Endothelial cell of umbilical vein (primary cell): ENCODE results near the gene DKKL1. TPM values are rescaled to one million over a fixed set of nuclear protein-coding genes. Genes with fewer than 3 reads are reported as not detected.

Experiments used
- BruUV-seq: library from RNA; stranded (reverse); fragments of 400-500 nt; replicated peaks from 2 replicates; lab custom pipeline; 2021; lab: Mats Ljungman, UMichigan
- CTCF ChIA-PET: fragments of 300-600, 350-600 bp; sonication (Branson Sonifier 250); formaldehyde crosslinking; loops from one replicate; lab custom pipeline; 2021; ENCODE audit warnings: antibody characterized with exemption, inconsistent platforms; lab: Charles Lee
- POLR2A ChIA-PET: fragments of 300-600, 350-600 bp; sonication (Branson Sonifier 250); formaldehyde crosslinking; loops from one replicate; lab custom pipeline; 2021; ENCODE audit warnings: antibody characterized with exemption, inconsistent platforms; lab: Charles Lee
- DNase-seq: peaks from one replicate; pipeline ENCODE4 v3.0.0-alpha.2; 2011; ENCODE audit warnings: low read depth, low spot score
- FAIRE-seq: peaks from 2 replicates; lab custom pipeline; 2011; peaks lifted over from hg19 to GRCh38; lab: Jason Lieb, UNC
- H2AFZ ChIP-seq: 2 replicates; pipeline ENCODE4 v1.6.0; 2012; ENCODE audit warnings: low read depth, low read length, control low read depth, inconsistent platforms
- H3K27ac ChIP-seq: 2 replicates; pipeline ENCODE4 v1.5.1; 2011; ENCODE audit warnings: low read depth, mild to moderate bottlenecking, control low read depth, low read length, moderate library complexity; ENCODE audit not compliant: insufficient read depth
- H3K27me3 ChIP-seq, 2 experiments: 2 replicates each; pipeline versions ENCODE4 v1.6.0 to v1.6.1; 2011; ENCODE audit warnings: low read length in 2 of 2, mixed read lengths in 1 of 2; ENCODE audit not compliant: control insufficient read depth in 2 of 2, insufficient read depth in 2 of 2
- H3K36me3 ChIP-seq, 2 experiments: 2 replicates in 1 of 2; 3 replicates in 1 of 2; pipeline ENCODE4 v1.5.1; 2011; ENCODE audit warnings: low read length in 2 of 2, mild to moderate bottlenecking in 1 of 2, moderate library complexity in 1 of 2; ENCODE audit not compliant: control insufficient read depth in 2 of 2, insufficient read depth in 2 of 2; ENCODE audit errors: extremely low read depth in 1 of 2
- H3K4me1 ChIP-seq: 3 replicates; pipeline ENCODE4 v1.5.1; 2011; ENCODE audit warnings: mild to moderate bottlenecking, low read length; ENCODE audit not compliant: control insufficient read depth, insufficient read depth; ENCODE audit errors: extremely low read depth
- H3K4me2 ChIP-seq: 2 replicates; pipeline ENCODE4 v1.6.1; 2011; ENCODE audit warnings: low read length, control low read depth, mixed read lengths; ENCODE audit not compliant: insufficient read depth
- H3K4me3 ChIP-seq, 3 experiments: fragments of 200-600 bp in 1 of 3; sonication (generic), shearing (Covaris generic) in 1 of 3; replicated peaks in 1 of 3; 2 replicates each; pipeline ENCODE4 v1.5.1; 2011 to 2016; ENCODE audit warnings: control low read depth in 3 of 3, low read length in 3 of 3, mild to moderate bottlenecking in 2 of 3, inconsistent platforms in 1 of 3, low read depth in 1 of 3, moderate library complexity in 1 of 3; ENCODE audit not compliant: insufficient read depth in 1 of 3
- H3K79me2 ChIP-seq: 2 replicates; pipeline ENCODE4 v1.6.0; 2012; ENCODE audit warnings: low read length, inconsistent platforms; ENCODE audit not compliant: control insufficient read depth, insufficient read depth
- H3K9ac ChIP-seq: replicated peaks from 2 replicates; pipeline ENCODE3; 2011; ENCODE audit warnings: low read length, control low read depth; ENCODE audit not compliant: insufficient read depth; ENCODE audit errors: extremely low read depth
- H3K9me1 ChIP-seq: replicated peaks from 3 replicates; pipeline ENCODE4 v1.6.0; 2011; ENCODE audit warnings: mild to moderate bottlenecking, low read length; ENCODE audit not compliant: control insufficient read depth, insufficient read depth; ENCODE audit errors: extremely low read depth
- H3K9me3 ChIP-seq: replicated peaks from 2 replicates; pipeline ENCODE4 v1.5.1; 2012; ENCODE audit warnings: low read length, inconsistent platforms; ENCODE audit not compliant: control insufficient read depth, insufficient read depth
- H4K20me1 ChIP-seq: replicated peaks from 2 replicates; pipeline ENCODE3; 2011; ENCODE audit warnings: mild to moderate bottlenecking, low read length; ENCODE audit not compliant: control insufficient read depth, insufficient read depth; ENCODE audit errors: extremely low read depth
- CTCF ChIP-seq, 2 donors: IDR thresholded peaks; 1 replicate in 1 of 2; 2 replicates in 1 of 2; pipeline ENCODE4 v1.5.1; 2011; ENCODE audit warnings: low read length in 2 of 2, mild to moderate bottlenecking in 2 of 2, moderate library complexity in 2 of 2, control low read depth in 1 of 2, inconsistent platforms in 1 of 2, low read depth in 1 of 2; ENCODE audit not compliant: insufficient read depth in 1 of 2; ENCODE audit errors: extremely low read depth in 1 of 2
- EZH2 ChIP-seq: IDR thresholded peaks from 2 replicates; pipeline ENCODE4 v1.6.1; 2012; ENCODE audit warnings: borderline replicate concordance, low read depth, mild to moderate bottlenecking, moderate library complexity, low read length, inconsistent platforms; ENCODE audit not compliant: severe bottlenecking
- FOS ChIP-seq: IDR thresholded peaks from 2 replicates; pipeline ENCODE4 v1.6.1; 2011; ENCODE audit warnings: mild to moderate bottlenecking, low read length, moderate library complexity, borderline replicate concordance; ENCODE audit not compliant: insufficient read depth
- GATA2 ChIP-seq: IDR thresholded peaks from 2 replicates; pipeline ENCODE4 v1.7.0; 2011; ENCODE audit warnings: low read depth, mild to moderate bottlenecking, moderate library complexity, mixed read lengths, low read length; ENCODE audit not compliant: insufficient read length, insufficient read depth
- JUN ChIP-seq: IDR thresholded peaks from 2 replicates; pipeline ENCODE4 v1.6.1; 2011; ENCODE audit warnings: borderline replicate concordance, low read depth; ENCODE audit not compliant: insufficient read length, insufficient read depth
- MAX ChIP-seq: IDR thresholded peaks from 2 replicates; pipeline ENCODE4 v1.6.1; 2011; ENCODE audit not compliant: insufficient read depth, insufficient read length
- MYC ChIP-seq: IDR thresholded peaks from one replicate; pipeline ENCODE4 v1.6.1; 2011; ENCODE audit warnings: mild to moderate bottlenecking, low read depth, low read length
- POLR2A ChIP-seq: IDR thresholded peaks from 2 replicates; pipeline ENCODE4 v1.6.1; 2012; ENCODE audit warnings: low read depth, mild to moderate bottlenecking, control low read depth, low read length
- POLR2AphosphoS5 ChIP-seq: IDR thresholded peaks from 2 replicates; pipeline ENCODE4 v1.6.1; 2012; ENCODE audit warnings: low read depth, mild to moderate bottlenecking, control low read depth, low read length, moderate library complexity; ENCODE audit not compliant: insufficient read depth
- dilution Hi-C: fragments of 300-500 bp; cut with MboI; formaldehyde crosslinking; loops from one replicate; pipeline ENCODE4 v1.15.0; 2019; ENCODE audit warnings: low sequenced_read_pairs; ENCODE audit not compliant: extremely low pct_ligation_motif_present
- intact Hi-C: fragments of 100-400 bp; cut with micrococcal nuclease; formaldehyde crosslinking; loops from one replicate; pipeline ENCODE4 v1.10.0; 2022
- polyA plus RNA-seq, 4 experiments: library from polyadenylated mRNA; depleted of rRNA in 3 of 4; stranded (reverse) in 3 of 4; unstranded in 1 of 4; fragments of >200 nt; gene quantifications; 2 replicates each; pipeline versions ENCODE4 v1.2.1 to v1.2.3, GENCODE V29; 2011 to 2012; ENCODE audit warnings: missing spikeins in 1 of 4
- total RNA-seq: library from RNA; stranded (reverse); gene quantifications from 2 replicates; pipeline ENCODE4 v1.2.3, GENCODE V29; 2021

Gene DKKL1
- total and polyA plus RNA-seq, 2 donors (not counting 3 experiments of a cell fraction or from before 2014, with no cell fraction given), result 0.21 TPM; not detected in 1

- dilution Hi-C loops (no loop called here), intact Hi-C loops (no loop called here)
- Histone ChIP-seq H3K79me2 (no peaks in the 10 kb centered on the region), H2AFZ (no peak overlapping the region), H3K4me2 (no peak overlapping the region), H3K9ac (no peak overlapping the region), H3K27me3 (peaks cover 37 to 54% of the 10 kb centered on the region in 2 experiments), H3K4me1 (no peaks in the 10 kb centered on the region), H3K4me3 (no peak overlapping the region), H3K27ac (no peak overlapping the region), H4K20me1 (no peaks in the 10 kb centered on the region), H3K36me3 (no peaks in the 10 kb centered on the region), H3K9me1 (no peaks in the 10 kb centered on the region), H3K9me3 (no peaks in the 10 kb centered on the region)
- no TSS peak for BruUV-seq
- ChIA-PET POLR2A (no interaction called here), CTCF (interaction anchor here (1.2 kb wide), 1 partner anchor 17 kb away, joined by 3 read pairs; no protein-coding TSS in a partner anchor)
- TF ChIP-seq POLR2A (no peak), JUN (no peak), MAX (no peak), EZH2 (no peak), FOS (no peak), MYC (no peak), CTCF (IDR thresholded peaks at IDR 0.05; ENCODE audit: extremely low read depth in 1 of 2, insufficient read depth in 1 of 2, low read depth in 1 of 2, low read length in 2 of 2) (no peak), GATA2 (no peak), POLR2AphosphoS5 (no peak)
- DNase-seq (no peak), FAIRE-seq (no peak)
Observed at GRCh38 chr19:49418511-49418910, 54.8 kb downstream of the DKKL1 start.
